WTC11 (cell line): Measurements from ENCODE around the gene HMCN1. TPM values are rescaled to one million over a fixed set of nuclear protein-coding genes. Genes with fewer than 3 reads are reported as not detected.

Experiments used
- ATAC-seq: fragments of 200-7000 bp; cut with Tn5 transposase; 2 replicates; pipeline ENCODE4 v1.10.0; 2021; ENCODE audit warnings: mild to moderate bottlenecking, moderate library complexity
- CTCF ChIA-PET: fragments of 300-600 bp; sonication (Branson Sonifier 250); formaldehyde crosslinking; loops from one replicate; lab custom pipeline; 2021; ENCODE audit warnings: antibody characterized with exemption; lab: Charles Lee
- POLR2A ChIA-PET: fragments of 350-600 bp; sonication (Branson Sonifier 250); formaldehyde crosslinking; loops from one replicate; lab custom pipeline; 2021; ENCODE audit warnings: antibody characterized with exemption; lab: Charles Lee
- DNase-seq: peaks from one replicate; pipeline ENCODE4 v3.0.0; 2021; ENCODE audit warnings: low spot score
- H3K27ac Mint-ChIP-seq: 2 replicates; pipeline ENCODE4 v1.8.0; 2021; ENCODE audit warnings: mixed read lengths
- H3K27me3 Mint-ChIP-seq: 2 replicates; pipeline ENCODE4 v1.8.0; 2021; ENCODE audit warnings: low read depth, mild to moderate bottlenecking, moderate library complexity, mixed read lengths
- H3K36me3 Mint-ChIP-seq: 2 replicates; pipeline ENCODE4 v1.8.0; 2021; ENCODE audit warnings: mixed read lengths
- H3K4me1 Mint-ChIP-seq: 2 replicates; pipeline ENCODE4 v1.8.0; 2022; ENCODE audit warnings: mixed read lengths
- H3K4me3 Mint-ChIP-seq: 2 replicates; pipeline ENCODE4 v1.8.0; 2021; ENCODE audit warnings: mild to moderate bottlenecking, moderate library complexity, mixed read lengths
- H3K9me3 Mint-ChIP-seq: 2 replicates; pipeline ENCODE4 v1.8.0; 2021; ENCODE audit warnings: mixed read lengths
- EMX1 ChIP-seq: fragments of 250-450 bp; sonication (Bioruptor Pico); IDR thresholded peaks from 2 replicates; pipeline ENCODE4 v1.8.0; 2021; ENCODE audit warnings: mild to moderate bottlenecking
- FOXP1 ChIP-seq: sonication (generic); formaldehyde crosslinking; IDR thresholded peaks from 2 replicates; pipeline ENCODE4 v1.8.0; 2022; ENCODE audit warnings: missing genetic modification reagents, mild to moderate bottlenecking, moderate library complexity, borderline replicate concordance
- JAZF1 ChIP-seq: fragments of 250-450 bp; sonication (Bioruptor Pico); IDR thresholded peaks from 2 replicates; pipeline ENCODE4 v1.9.0; 2021; ENCODE audit warnings: moderate library complexity, mild to moderate bottlenecking, inconsistent platforms
- NR1H2 ChIP-seq: sonication (generic); formaldehyde crosslinking; IDR thresholded peaks from 2 replicates; pipeline ENCODE4 v1.9.0; 2021; ENCODE audit warnings: mild to moderate bottlenecking, moderate library complexity, missing genetic modification reagents
- NR3C1 ChIP-seq: sonication (generic); formaldehyde crosslinking; conservative IDR thresholded peaks from 2 replicates; pipeline ENCODE4 v1.8.1; 2023; ENCODE audit warnings: low read depth, mild to moderate bottlenecking, missing genetic modification reagents
- PRRX2 ChIP-seq: fragments of 250-450 bp; sonication (Bioruptor Pico); IDR thresholded peaks from 2 replicates; pipeline ENCODE4 v1.8.0; 2021; ENCODE audit warnings: mild to moderate bottlenecking
- RELA ChIP-seq: sonication (generic); formaldehyde crosslinking; IDR thresholded peaks from 2 replicates; pipeline ENCODE4 v1.8.1; 2022; ENCODE audit warnings: missing genetic modification reagents, mild to moderate bottlenecking, borderline replicate concordance
- SP1 ChIP-seq: sonication (generic); formaldehyde crosslinking; conservative IDR thresholded peaks from 2 replicates; pipeline ENCODE4 v1.8.1; 2022; ENCODE audit warnings: missing genetic modification reagents
- TEAD4 ChIP-seq: sonication (generic); formaldehyde crosslinking; IDR thresholded peaks from 2 replicates; pipeline ENCODE4 v1.8.0; 2022; ENCODE audit warnings: mild to moderate bottlenecking, missing genetic modification reagents
- ZNF121 ChIP-seq: sonication (generic); formaldehyde crosslinking; IDR thresholded peaks from 2 replicates; pipeline ENCODE4 v1.8.0; 2023; ENCODE audit warnings: missing genetic modification reagents
- ZNF232 ChIP-seq: sonication (generic); formaldehyde crosslinking; IDR thresholded peaks from 2 replicates; pipeline ENCODE4 v1.8.0; 2022; ENCODE audit warnings: mild to moderate bottlenecking, missing genetic modification reagents
- ZNF396 ChIP-seq: fragments of 250-450 bp; sonication (Bioruptor Pico); IDR thresholded peaks from 2 replicates; pipeline ENCODE4 v1.8.0; 2021; ENCODE audit warnings: mild to moderate bottlenecking, moderate library complexity, borderline replicate concordance
- ZNF423 ChIP-seq: fragments of 250-450 bp; sonication (Bioruptor Pico); IDR thresholded peaks from 2 replicates; pipeline ENCODE4 v2.1.2; 2022; ENCODE audit warnings: mild to moderate bottlenecking, moderate library complexity
- total RNA-seq: library from RNA; stranded (reverse); gene quantifications from 3 replicates; pipeline ENCODE4 v1.2.3, GENCODE V29; 2021
- TF ChIP-seq, protein P1 (sequence below): fragments of 250-450 bp; sonication (Bioruptor Pico); IDR thresholded peaks from 2 replicates; pipeline ENCODE4 v1.8.0; 2021; ENCODE audit warnings: mild to moderate bottlenecking
- TF ChIP-seq, protein P2 (sequence below): sonication (generic); formaldehyde crosslinking; IDR thresholded peaks from 2 replicates; pipeline ENCODE4 v1.8.0; 2023; ENCODE audit warnings: missing genetic modification reagents
- TF ChIP-seq, protein P3 (sequence below): sonication (generic); formaldehyde crosslinking; IDR thresholded peaks from 2 replicates; pipeline ENCODE4 v1.8.0; 2022; ENCODE audit warnings: mild to moderate bottlenecking, missing genetic modification reagents
- TF ChIP-seq, protein P4 (sequence below): sonication (generic); formaldehyde crosslinking; IDR thresholded peaks from 2 replicates; pipeline ENCODE4 v1.8.1; 2022; ENCODE audit warnings: mild to moderate bottlenecking, moderate library complexity, missing genetic modification reagents
- TF ChIP-seq, protein P5 (sequence below): sonication (generic); formaldehyde crosslinking; conservative IDR thresholded peaks from 2 replicates; pipeline ENCODE4 v1.8.1; 2022; ENCODE audit warnings: mild to moderate bottlenecking, missing genetic modification reagents
- TF ChIP-seq, protein P6 (sequence below): sonication (generic); formaldehyde crosslinking; IDR thresholded peaks from 2 replicates; pipeline ENCODE4 v1.8.1; 2023; ENCODE audit warnings: mild to moderate bottlenecking, missing genetic modification reagents, moderate library complexity
- TF ChIP-seq, protein P7 (sequence below): sonication (generic); formaldehyde crosslinking; IDR thresholded peaks from 2 replicates; pipeline ENCODE4 v1.8.0; 2022; ENCODE audit warnings: mild to moderate bottlenecking, missing genetic modification reagents
- TF ChIP-seq, protein P8 (sequence below): sonication (generic); formaldehyde crosslinking; IDR thresholded peaks from 2 replicates; pipeline ENCODE4 v1.8.1; 2022; ENCODE audit warnings: mild to moderate bottlenecking, missing genetic modification reagents, moderate library complexity, borderline replicate concordance
- TF ChIP-seq, protein P9 (sequence below): sonication (generic); formaldehyde crosslinking; IDR thresholded peaks from 2 replicates; pipeline ENCODE4 v1.8.1; 2023; ENCODE audit warnings: mild to moderate bottlenecking, missing genetic modification reagents, borderline replicate concordance
- TF ChIP-seq, protein P10 (sequence below): fragments of 250-450 bp; sonication (Bioruptor Pico); conservative IDR thresholded peaks from 2 replicates; pipeline ENCODE4 v1.9.0; 2021; ENCODE audit warnings: mild to moderate bottlenecking

The HMCN1 gene
- total RNA-seq, 1 experiment from 2014 or later = 5.6 TPM

DNA sequence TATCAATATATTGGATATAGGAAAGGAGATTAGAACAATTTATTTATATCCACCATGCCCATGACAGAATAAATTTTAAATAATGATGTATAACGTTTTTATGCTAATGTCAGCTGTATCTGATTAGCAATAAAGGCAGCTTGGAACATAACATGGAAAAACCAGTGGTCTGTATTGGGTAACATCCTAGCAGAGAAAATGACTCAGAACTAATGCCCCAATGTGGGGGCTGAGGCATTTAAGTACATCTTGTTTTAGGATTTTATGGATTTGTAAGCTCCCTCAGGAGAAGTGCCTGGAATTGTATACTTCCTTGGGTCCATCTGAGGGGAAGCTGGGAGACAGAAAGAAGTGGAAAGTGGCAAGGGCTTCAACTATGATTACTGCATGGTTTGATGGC is 82.3 kb downstream of the HMCN1 start (continued):
- TF ChIP-seq NR1H2 (CRISPR knock-in tag) = no peak
- TF ChIP-seq SP1 (CRISPR knock-in tag) = no peak
- no peak for TF ChIP-seq ZNF423 (CRISPR knock-in tag)
- TF ChIP-seq, protein P1, sequence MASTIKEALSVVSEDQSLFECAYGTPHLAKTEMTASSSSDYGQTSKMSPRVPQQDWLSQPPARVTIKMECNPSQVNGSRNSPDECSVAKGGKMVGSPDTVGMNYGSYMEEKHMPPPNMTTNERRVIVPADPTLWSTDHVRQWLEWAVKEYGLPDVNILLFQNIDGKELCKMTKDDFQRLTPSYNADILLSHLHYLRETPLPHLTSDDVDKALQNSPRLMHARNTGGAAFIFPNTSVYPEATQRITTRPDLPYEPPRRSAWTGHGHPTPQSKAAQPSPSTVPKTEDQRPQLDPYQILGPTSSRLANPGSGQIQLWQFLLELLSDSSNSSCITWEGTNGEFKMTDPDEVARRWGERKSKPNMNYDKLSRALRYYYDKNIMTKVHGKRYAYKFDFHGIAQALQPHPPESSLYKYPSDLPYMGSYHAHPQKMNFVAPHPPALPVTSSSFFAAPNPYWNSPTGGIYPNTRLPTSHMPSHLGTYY = no peak
- TF ChIP-seq, protein P2, sequence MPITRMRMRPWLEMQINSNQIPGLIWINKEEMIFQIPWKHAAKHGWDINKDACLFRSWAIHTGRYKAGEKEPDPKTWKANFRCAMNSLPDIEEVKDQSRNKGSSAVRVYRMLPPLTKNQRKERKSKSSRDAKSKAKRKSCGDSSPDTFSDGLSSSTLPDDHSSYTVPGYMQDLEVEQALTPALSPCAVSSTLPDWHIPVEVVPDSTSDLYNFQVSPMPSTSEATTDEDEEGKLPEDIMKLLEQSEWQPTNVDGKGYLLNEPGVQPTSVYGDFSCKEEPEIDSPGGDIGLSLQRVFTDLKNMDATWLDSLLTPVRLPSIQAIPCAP = no peak
- TF ChIP-seq FOXP1 (CRISPR knock-in tag) = no peak
- TF ChIP-seq, protein P3, sequence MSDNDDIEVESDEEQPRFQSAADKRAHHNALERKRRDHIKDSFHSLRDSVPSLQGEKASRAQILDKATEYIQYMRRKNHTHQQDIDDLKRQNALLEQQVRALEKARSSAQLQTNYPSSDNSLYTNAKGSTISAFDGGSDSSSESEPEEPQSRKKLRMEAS = no peak
- no peak for TF ChIP-seq EMX1 (CRISPR knock-in tag)
- TF ChIP-seq, protein P4, sequence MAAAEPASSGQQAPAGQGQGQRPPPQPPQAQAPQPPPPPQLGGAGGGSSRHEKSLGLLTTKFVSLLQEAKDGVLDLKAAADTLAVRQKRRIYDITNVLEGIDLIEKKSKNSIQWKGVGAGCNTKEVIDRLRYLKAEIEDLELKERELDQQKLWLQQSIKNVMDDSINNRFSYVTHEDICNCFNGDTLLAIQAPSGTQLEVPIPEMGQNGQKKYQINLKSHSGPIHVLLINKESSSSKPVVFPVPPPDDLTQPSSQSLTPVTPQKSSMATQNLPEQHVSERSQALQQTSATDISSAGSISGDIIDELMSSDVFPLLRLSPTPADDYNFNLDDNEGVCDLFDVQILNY (CRISPR knock-in tag) = no peak

DNA sequence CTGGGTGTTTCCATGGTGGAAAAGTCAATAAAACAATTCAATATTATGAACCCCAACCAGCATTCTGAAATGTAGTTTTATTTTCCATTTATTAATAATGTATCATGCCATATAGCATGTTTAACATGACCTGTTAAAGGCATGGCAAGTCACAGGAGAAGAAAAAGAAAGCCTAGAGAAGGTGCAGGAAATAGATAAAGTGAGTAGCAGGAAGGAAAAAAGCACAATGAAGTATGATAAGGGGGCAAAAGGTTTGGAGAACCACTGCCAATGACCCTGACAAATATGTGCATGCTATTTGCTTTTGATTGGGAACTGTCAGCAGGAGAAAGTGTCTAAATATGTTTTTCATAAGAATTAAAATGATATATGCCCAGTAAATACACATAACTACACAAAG is 85.6 kb downstream of the HMCN1 start:
- Mint-ChIP-seq H3K36me3 (peaks cover 3% of the 10 kb centered on the region; the same call in 1 of the 2 replicates), H3K27me3 (no peaks in the 10 kb centered on the region), H3K9me3 (peaks cover 3% of the 10 kb centered on the region; the same call in 1 of the 2 replicates), H3K27ac (no peak overlapping the region), H3K4me1 (peaks cover 3% of the 10 kb centered on the region; the same call in 1 of the 2 replicates), H3K4me3 (no peak overlapping the region)
- ChIA-PET CTCF (no interaction called here), POLR2A (no interaction called here)
- ATAC-seq (no peak), DNase-seq (no peak)
- no peak for TF ChIP-seq FOXP1 (CRISPR knock-in tag)
- no peak for TF ChIP-seq EMX1 (CRISPR knock-in tag)
- TF ChIP-seq, protein P5, sequence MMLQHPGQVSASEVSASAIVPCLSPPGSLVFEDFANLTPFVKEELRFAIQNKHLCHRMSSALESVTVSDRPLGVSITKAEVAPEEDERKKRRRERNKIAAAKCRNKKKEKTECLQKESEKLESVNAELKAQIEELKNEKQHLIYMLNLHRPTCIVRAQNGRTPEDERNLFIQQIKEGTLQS = no peak
- TF ChIP-seq, protein P3 = no peak
- TF ChIP-seq, protein P6, sequence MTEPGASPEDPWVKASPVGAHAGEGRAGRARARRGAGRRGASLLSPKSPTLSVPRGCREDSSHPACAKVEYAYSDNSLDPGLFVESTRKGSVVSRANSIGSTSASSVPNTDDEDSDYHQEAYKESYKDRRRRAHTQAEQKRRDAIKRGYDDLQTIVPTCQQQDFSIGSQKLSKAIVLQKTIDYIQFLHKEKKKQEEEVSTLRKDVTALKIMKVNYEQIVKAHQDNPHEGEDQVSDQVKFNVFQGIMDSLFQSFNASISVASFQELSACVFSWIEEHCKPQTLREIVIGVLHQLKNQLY (CRISPR knock-in tag) = no peak
- TF ChIP-seq, protein P7, sequence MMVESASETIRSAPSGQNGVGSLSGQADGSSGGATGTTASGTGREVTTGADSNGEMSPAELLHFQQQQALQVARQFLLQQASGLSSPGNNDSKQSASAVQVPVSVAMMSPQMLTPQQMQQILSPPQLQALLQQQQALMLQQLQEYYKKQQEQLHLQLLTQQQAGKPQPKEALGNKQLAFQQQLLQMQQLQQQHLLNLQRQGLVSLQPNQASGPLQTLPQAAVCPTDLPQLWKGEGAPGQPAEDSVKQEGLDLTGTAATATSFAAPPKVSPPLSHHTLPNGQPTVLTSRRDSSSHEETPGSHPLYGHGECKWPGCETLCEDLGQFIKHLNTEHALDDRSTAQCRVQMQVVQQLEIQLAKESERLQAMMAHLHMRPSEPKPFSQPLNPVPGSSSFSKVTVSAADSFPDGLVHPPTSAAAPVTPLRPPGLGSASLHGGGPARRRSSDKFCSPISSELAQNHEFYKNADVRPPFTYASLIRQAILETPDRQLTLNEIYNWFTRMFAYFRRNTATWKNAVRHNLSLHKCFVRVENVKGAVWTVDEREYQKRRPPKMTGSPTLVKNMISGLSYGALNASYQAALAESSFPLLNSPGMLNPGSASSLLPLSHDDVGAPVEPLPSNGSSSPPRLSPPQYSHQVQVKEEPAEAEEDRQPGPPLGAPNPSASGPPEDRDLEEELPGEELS (CRISPR knock-in tag) = no peak
- TF ChIP-seq NR3C1 (CRISPR knock-in tag) = no peak
- no peak for TF ChIP-seq ZNF396 (CRISPR knock-in tag)
- TF ChIP-seq, protein P8, sequence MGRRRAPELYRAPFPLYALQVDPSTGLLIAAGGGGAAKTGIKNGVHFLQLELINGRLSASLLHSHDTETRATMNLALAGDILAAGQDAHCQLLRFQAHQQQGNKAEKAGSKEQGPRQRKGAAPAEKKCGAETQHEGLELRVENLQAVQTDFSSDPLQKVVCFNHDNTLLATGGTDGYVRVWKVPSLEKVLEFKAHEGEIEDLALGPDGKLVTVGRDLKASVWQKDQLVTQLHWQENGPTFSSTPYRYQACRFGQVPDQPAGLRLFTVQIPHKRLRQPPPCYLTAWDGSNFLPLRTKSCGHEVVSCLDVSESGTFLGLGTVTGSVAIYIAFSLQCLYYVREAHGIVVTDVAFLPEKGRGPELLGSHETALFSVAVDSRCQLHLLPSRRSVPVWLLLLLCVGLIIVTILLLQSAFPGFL (CRISPR knock-in tag) = no peak
- no peak for TF ChIP-seq TEAD4 (CRISPR knock-in tag)
- TF ChIP-seq, protein P9, sequence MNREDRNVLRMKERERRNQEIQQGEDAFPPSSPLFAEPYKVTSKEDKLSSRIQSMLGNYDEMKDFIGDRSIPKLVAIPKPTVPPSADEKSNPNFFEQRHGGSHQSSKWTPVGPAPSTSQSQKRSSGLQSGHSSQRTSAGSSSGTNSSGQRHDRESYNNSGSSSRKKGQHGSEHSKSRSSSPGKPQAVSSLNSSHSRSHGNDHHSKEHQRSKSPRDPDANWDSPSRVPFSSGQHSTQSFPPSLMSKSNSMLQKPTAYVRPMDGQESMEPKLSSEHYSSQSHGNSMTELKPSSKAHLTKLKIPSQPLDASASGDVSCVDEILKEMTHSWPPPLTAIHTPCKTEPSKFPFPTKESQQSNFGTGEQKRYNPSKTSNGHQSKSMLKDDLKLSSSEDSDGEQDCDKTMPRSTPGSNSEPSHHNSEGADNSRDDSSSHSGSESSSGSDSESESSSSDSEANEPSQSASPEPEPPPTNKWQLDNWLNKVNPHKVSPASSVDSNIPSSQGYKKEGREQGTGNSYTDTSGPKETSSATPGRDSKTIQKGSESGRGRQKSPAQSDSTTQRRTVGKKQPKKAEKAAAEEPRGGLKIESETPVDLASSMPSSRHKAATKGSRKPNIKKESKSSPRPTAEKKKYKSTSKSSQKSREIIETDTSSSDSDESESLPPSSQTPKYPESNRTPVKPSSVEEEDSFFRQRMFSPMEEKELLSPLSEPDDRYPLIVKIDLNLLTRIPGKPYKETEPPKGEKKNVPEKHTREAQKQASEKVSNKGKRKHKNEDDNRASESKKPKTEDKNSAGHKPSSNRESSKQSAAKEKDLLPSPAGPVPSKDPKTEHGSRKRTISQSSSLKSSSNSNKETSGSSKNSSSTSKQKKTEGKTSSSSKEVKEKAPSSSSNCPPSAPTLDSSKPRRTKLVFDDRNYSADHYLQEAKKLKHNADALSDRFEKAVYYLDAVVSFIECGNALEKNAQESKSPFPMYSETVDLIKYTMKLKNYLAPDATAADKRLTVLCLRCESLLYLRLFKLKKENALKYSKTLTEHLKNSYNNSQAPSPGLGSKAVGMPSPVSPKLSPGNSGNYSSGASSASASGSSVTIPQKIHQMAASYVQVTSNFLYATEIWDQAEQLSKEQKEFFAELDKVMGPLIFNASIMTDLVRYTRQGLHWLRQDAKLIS (CRISPR knock-in tag) = no peak
- no peak for TF ChIP-seq RELA (CRISPR knock-in tag)
- TF ChIP-seq, protein P10, sequence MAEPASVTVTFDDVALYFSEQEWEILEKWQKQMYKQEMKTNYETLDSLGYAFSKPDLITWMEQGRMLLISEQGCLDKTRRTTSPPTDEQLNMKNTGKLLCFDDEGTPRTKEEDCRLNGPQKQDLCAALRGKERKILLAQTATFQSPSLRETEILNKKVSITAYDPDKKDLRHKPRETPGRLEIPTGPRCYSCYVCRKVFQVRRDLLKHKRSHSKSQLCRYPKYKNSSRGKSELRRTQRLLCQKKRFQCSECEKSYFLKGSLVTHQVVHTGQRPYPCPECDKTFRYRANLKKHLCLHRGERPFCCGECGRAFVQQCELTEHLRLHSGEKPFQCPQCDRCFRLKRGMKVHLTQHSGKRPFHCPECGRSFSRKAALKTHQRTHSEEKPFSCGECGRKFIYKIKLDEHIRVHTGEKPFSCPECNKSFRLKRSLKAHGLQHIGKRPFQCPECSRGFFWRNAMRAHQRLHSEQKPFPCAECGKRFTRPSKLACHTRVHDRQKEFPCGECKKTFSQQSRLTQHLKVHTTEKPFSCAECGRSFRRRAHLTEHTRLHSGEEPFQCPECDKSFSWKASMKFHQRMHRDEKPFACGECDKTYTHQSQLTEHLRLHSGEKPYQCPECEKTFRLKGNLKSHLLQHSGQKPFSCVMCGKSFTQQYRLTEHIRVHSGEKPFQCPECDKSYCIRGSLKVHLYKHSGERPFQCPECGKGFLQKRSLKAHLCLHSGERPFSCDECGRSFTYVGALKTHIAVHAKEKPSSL (CRISPR knock-in tag) = no peak
- TF ChIP-seq ZNF121 (CRISPR knock-in tag) = no peak
- no peak for TF ChIP-seq PRRX2 (CRISPR knock-in tag)
- no peak for TF ChIP-seq JAZF1 (CRISPR knock-in tag)
- TF ChIP-seq ZNF232 (CRISPR knock-in tag) = no peak
